GM12892 (cell line): ENCODE measurements around the gene SELPLG.
"Not testable (repeated sequence)": the region's sequence is repeated elsewhere in the genome, so short reads cannot be mapped to it uniquely, and the experiment has no call there.

ENCODE experiments used
- DNase-seq: peaks from one replicate; pipeline ENCODE4 v3.0.0; 2011; ENCODE audit not compliant: insufficient read length
- FAIRE-seq: peaks from 2 replicates; lab custom pipeline; 2011; peaks lifted over from hg19 to GRCh38; lab: Jason Lieb, UNC
- POLR2A ChIP-seq: IDR thresholded peaks from 2 replicates; pipeline ENCODE4 v1.6.1; 2011; ENCODE audit warnings: low read depth, low read length, control low read depth
- POLR2AphosphoS5 ChIP-seq: IDR thresholded peaks from 2 replicates; pipeline ENCODE4 v1.6.1; 2011; ENCODE audit warnings: low read depth, low read length, control low read depth
- TAF1 ChIP-seq: IDR thresholded peaks from 2 replicates; pipeline ENCODE4 v1.6.1; 2011; ENCODE audit warnings: low read depth, mild to moderate bottlenecking, control low read depth, low read length, borderline replicate concordance

The SELPLG gene

DNA sequence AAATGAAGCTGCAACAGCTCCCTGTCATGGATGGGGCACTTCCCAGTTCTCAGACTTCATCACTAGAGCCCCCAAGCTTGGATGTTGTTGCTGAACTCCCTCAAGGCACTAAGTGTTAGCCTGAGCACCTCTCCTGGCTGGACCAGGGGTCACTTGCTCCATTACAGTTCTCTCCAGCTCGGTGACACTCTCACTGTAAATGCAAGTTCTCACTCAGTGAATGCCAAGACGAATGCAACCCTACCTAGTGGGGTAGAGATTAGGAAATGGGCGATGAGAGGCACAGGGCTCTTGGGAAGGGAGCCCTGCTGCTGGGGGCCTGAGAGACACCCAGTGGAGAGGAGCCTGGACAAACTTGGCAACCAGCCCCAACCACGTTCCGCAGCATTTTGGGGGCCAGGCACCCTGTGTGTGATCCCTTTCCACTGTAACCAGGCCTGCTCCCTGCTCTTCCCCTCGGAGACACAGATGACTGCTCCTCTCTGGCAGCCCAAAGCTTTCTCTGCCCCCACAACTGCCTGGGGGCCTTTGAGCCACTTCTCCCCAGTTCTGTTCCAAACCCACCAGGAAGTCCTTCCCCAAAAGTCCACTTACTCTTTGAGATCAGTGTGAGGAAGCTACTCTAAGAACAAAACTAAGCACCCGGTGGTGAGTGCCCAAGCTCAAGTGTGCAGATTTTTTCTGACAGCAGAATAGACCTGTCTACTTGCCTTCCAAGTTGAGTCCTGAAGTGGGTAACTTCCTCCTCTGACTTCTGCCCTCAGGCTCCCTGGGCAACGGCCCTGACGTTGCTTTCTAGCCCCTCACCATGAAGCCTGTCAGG, 8.0 kb upstream of the SELPLG start:
- FAIRE-seq (no peak), DNase-seq (no peak)
- TF ChIP-seq POLR2AphosphoS5 (peak; percentile 5; the same call in 1 of the 2 replicates), TAF1 (no peak), POLR2A (0 out of 2 replicates have a peak, but pooled peaks have one; percentile 18)

DNA sequence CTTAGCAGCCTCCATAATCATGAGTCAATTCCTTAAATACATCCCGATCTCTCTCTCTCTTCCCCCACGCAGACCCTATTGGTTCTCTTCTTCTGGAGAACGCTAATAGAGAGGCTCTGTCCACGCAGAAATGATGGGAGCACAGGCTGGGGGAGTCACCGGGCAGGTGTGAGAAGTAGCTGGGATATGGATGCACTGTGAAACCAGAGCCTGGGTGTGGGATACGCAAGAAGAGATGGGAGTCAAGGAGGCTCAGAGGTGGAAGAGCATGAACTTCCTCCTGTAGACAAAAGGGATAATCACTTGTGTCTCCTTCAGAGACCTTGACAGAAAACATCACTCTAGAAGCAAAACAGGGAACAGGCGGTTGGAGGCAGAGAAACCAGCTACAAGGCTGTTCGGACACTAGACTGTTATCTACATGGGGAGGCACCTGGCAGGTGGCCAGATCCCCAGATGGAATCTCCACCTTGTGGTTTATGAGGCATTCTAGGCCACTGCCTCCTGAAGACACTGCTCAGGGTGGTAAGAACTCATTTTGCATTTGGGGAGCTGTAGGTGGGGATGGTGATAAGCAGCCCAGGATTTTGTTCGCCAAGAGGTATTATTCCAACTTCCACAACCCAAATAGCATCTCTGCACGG, 7.2 kb upstream of the SELPLG start:
- no peak for FAIRE-seq

DNA sequence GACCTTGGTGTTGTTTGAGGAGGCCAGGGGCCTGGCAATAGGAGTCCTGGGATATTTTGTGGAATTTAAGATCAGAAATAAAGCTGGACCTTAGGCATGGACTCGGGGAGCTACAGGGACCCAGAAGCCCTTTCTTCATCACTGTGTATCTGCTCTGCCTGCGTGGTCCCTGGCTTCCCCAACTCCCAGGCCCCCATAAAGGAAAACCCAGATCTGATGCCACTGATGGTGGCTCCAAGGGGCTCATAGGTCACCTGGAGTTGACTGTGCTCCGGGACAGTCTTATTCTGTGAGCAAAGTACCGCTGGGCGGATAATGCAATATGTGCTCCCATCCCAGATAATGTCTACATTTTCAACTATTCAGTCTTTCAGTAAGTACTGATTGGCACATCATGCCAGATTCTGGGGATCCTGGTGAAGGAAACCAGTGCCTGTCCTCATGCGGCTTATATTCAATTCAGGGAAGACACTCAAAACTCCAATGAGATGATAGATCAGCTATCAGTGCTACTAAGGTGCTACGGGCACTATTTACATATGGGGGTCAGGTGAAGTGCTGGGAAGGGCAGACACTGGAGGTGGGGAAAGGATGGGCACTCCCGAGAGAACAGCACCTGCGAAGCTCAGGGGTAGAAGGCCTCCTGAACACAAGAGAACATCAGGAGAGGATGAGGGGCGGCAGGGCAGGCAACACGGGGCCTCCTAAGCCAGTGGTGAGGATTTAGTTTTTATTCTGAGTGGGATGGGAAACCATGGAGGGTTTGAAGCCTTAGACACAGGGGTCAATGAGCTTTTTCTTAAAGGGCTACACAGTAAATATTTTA, 5.5 kb upstream of the SELPLG start:
- TF ChIP-seq TAF1 (no peak), POLR2AphosphoS5 (no peak), POLR2A (no peak)
- DNase-seq (no peak), FAIRE-seq (no peak)

More for the DNA sequence above, 7.2 kb upstream of the SELPLG start:
- TF ChIP-seq TAF1 (no peak), POLR2AphosphoS5 (no peak), POLR2A (no peak)
- DNase-seq: no peak

DNA sequence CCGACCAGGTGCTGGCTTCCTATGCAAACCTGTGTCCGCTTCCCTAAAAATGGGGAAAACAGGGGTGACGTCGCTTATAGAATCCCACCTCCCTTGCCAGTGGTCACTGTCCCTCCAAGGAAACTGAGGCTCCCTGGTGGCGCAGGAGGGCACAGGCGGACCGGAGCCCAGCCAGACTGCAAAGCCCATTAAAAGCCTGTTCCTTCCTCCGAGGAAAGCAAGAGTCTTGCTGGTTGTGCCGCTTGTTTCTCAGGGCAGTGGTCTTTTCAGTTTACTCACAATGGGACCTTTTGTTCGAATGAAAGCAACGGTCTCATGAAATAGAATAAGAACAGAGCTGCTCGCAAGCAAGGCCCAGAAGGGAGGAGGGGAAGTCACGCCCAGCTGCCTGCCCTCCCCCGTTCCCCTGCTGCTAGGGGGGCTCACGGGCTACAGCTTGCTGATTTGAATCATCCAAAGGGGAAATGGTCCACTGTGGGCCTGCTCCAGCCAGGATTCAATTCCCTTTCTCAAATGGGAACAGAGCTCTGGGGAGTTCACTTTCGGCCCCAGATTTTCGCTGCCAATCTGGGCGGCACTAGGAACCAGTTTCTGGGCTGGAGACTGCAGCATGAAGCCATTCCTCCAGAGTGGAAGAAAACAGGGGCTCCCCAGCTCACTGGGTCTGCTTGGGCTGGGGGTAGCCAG, 4.6 kb upstream of the SELPLG start:
- DNase-seq (no peak), FAIRE-seq (no peak)
- TF ChIP-seq POLR2A (no peak), POLR2AphosphoS5 (no peak), TAF1 (no peak)

DNA sequence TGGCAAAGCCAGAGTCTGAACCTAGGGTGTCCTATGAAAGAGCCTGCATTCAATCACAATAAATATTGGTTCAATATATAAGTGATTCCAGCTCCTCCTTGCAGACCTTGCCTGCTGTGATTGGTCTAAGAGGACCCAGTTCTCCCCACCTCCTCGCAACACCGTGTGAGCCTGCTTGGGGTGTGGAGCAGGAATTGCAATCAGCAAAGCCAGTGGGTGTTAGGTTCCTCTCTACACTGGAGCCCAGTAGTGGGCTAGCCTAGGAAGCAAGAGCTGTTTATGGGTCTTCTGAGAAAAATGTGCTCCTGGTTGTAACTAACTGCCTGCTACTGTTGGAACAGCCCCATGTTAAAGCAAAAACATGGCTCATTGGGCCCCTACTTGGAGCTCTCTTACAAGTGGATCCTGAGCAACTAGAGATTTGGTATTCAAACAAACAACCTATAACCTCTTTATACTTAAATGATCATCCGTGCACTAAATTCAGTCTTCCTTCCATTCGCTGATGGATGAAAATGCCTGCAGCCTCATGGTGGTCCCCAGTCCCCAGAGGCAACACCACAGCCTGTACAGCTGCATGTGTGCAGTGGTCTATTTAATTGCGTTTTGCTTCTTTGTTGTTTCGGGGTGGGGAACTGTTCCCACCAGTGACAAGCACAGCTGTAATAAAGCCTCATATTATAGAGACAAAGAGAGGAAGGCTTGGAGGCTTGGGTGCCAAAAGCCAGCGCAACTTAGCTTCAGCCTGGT, 3.7 kb upstream of the SELPLG start:
- TF ChIP-seq POLR2A (peak; percentile 44), TAF1 (no peak), POLR2AphosphoS5 (peak; percentile 49)
- peak; percentile 44 for FAIRE-seq
- no peak for DNase-seq

DNA sequence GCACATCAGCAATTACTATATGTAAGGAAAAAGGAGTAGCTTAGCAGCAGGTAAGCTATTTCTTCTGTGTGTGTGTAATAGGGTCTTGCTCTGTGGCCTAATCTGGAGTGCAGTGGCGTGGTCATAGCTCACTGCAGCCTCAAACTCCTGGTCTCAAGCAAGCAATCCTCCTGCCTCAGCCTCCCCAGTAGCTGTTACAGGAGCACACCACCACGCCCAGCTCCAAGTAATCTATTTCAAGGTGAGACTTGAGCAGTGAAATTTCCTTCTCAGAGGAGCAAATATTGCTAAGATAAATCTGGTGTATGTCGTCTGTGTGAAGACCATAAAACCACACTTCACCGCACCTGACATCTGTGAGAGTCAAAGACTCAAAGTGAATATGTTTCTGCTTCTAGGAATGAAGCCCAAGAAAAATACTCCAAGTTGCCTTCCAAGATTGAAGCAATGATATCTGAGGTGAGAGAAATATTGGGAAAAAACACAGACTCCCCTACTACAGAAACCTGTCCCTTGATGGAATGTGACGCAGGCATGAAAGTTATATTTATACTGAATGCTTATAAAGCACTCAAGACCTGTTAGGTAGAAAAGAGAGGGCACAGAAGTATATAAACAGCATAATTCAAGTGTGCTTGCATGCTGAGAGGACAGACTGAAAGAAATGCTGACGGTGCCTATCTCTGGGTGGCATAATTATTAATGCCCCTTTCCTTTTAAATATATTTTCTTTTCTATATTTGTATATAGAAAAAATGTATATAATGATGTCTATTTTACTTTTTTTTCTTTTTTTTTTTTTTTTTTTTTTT, 2.5 kb upstream of the SELPLG start:
- TF ChIP-seq POLR2AphosphoS5 (peak; percentile 32; the same call in 1 of the 2 replicates), POLR2A (no peak; the same call in 1 of the 2 replicates)
- DNase-seq: no peak
- FAIRE-seq: no peak

DNA sequence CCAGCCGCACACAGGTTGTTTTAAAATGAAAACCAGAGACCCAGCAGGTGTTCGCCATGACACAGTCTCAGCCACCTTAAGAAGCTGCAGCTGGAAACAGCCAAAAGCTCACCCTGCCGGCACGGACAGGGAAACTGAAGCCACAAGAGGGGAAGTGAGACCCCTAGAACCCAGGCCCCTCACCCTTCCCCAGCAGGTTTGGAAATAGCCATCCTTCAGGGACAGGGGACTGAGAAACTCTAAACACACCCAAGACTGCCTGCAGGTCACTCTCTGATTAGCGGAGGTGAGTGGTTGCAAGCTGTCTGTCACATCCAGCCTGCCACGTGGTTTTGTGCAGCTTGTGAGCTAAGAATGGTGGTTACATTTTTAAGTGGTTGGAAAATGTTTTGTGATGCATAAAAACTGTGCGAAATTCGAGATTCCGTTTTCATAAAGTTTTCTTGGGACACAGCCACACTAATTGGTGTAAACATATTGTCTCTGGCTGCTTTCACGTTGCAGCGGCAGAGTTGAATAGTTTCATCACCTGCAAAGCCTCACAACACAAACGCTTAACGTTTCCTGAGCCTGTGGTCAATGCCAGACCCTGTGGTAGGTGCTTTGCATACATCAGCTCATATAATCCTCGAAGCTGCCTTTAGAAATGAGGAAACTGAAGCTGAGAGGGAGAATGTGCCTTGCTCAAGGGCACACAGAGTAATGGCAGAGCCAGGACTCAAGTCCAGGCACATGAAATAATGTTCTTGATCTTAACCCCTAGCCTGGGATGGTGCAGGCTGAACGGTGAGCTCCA, 1.7 kb upstream of the SELPLG start:
- TF ChIP-seq TAF1 (no peak), POLR2AphosphoS5 (peak; percentile 91), POLR2A (peak; percentile 94)
- DNase-seq: peak; percentile 57
- FAIRE-seq: peak; percentile 88

DNA sequence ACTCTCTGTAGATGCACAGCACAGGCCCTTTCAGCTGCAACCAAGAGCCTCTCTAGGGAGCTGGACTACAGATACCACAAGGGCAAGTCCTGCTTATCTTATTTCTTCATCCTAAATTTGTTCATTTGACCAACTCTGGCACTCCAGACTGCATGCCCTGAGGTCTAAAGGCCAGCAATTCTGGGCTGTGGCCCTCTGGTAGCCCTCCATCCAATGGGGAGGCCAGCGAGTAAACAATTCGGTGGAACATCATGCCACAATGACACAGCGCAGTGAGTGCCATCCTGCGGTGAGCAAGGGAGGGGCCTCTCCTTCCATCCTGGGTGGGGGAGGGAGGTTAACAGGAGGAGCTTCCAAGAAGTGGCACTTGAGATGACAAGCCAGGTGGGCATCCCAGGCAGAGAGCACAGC, 652 bp upstream of the SELPLG start:
- TF ChIP-seq POLR2AphosphoS5: no peak
- peak; percentile 40 for FAIRE-seq
- DNase-seq: no peak

- TF ChIP-seq POLR2A (no peak), TAF1 (no peak), POLR2AphosphoS5 (0 out of 2 replicates have a peak, but pooled peaks have one; percentile 28)
- no peak for DNase-seq
- FAIRE-seq: no peak
Measured at GRCh38 chr12:108633081-108633533, 587 bp downstream of the SELPLG start.

DNA sequence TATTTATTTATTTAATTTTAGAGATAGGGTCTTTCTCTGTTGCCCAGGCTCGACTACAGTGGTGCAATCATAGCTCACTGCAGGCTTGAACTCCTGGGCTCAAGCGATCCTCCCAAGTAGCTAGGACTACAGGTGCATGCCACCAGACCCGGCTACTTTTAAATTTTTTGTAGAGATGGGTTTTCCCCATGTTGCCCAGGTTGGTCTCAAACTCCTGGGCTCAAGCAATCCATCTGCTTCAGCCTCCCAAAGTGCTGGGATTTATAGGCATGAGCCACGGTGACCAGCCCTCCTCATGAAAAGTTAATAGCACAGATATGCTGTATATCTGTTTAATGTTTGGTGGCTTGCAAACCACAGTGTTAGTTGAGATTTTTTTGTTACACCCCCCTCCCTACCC, 2.4 kb downstream of the SELPLG start:
- FAIRE-seq, DNase-seq: not testable (repeated sequence)
